Spleen (tissue), 11 donors: ENCODE results near the gene GNAS-AS1. TPM values are rescaled to one million over a fixed set of nuclear protein-coding genes. Genes with fewer than 3 reads are reported as not detected.

ENCODE experiments used
- DNase-seq: peaks from one replicate; pipeline ENCODE4 v3.0.0-alpha.2; 2020
- H3K27ac ChIP-seq, 8 donors: fragments of 200-600 bp; sonication (generic) in 7 of 8; 1 replicate in 4 of 8; 2 replicates in 4 of 8; pipeline versions ENCODE4 v1.5.0 to v1.8.0; 2016 to 2021; ENCODE audit warnings: inconsistent platforms in 4 of 8, mild to moderate bottlenecking in 4 of 8, moderate library complexity in 1 of 8
- H3K27me3 ChIP-seq, 7 donors: fragments of 200-600 bp; sonication (generic) in 6 of 7; replicated peaks in 1 of 7; 1 replicate in 4 of 7; 2 replicates in 3 of 7; pipeline versions ENCODE4 v1.5.0 to v1.8.0; 2016 to 2021; ENCODE audit warnings: inconsistent platforms in 3 of 7, mild to moderate bottlenecking in 1 of 7
- H3K36me3 ChIP-seq, 6 donors: fragments of 200-600 bp; sonication (generic) in 5 of 6; 1 replicate in 4 of 6; 2 replicates in 2 of 6; pipeline versions ENCODE4 v1.5.0 to v1.8.0; 2016 to 2021; ENCODE audit warnings: inconsistent platforms in 2 of 6
- H3K4me1 ChIP-seq, 6 donors: fragments of 200-600 bp; sonication (generic) in 5 of 6; 1 replicate in 3 of 6; 2 replicates in 3 of 6; pipeline versions ENCODE4 v1.5.0 to v1.8.0; 2016 to 2021; ENCODE audit warnings: inconsistent platforms in 3 of 6
- H3K4me3 ChIP-seq, 8 donors: fragments of 200-600 bp; sonication (generic) in 7 of 8; 1 replicate in 4 of 8; 2 replicates in 4 of 8; pipeline versions ENCODE4 v1.5.0 to v1.8.0; 2016 to 2021; ENCODE audit warnings: inconsistent platforms in 4 of 8, mild to moderate bottlenecking in 4 of 8, moderate library complexity in 2 of 8
- H3K9me3 ChIP-seq, 8 donors: fragments of 200-600 bp; sonication (generic) in 7 of 8; 1 replicate in 4 of 8; 2 replicates in 4 of 8; pipeline versions ENCODE4 v1.5.0 to v1.8.0; 2016 to 2021; ENCODE audit warnings: inconsistent platforms in 4 of 8
- POLR2A ChIP-seq, 3 donors: fragments of 450-650 bp; IDR thresholded peaks; one replicate each; pipeline ENCODE4 v1.5.1; 2017; ENCODE audit warnings: antibody characterized with exemption in 3 of 3, mild to moderate bottlenecking in 1 of 3
- POLR2AphosphoS5 ChIP-seq, 3 donors: sonication (generic); formaldehyde crosslinking; IDR thresholded peaks; one replicate each; pipeline ENCODE4 v1.5.1; 2017; ENCODE audit warnings: antibody characterized with exemption in 3 of 3
- WGBS, 5 donors: extraction: QIAGEN DNeasy Blood & Tissue Kit in 3 of 5; methylation state at CpG; one replicate each; pipeline versions ENCODE4 v1.1.5 to v1.1.7; 2013 to 2018; 5-methylcytosine and 5-hydroxymethylcytosine counted together
- intact Hi-C: fragments of 100-400 bp; cut with DNase I; formaldehyde crosslinking; loops from one replicate; pipeline ENCODE4 v1.15.0; 2023; ENCODE audit warnings: low total_unique reads
- polyA plus RNA-seq, 3 donors: library from polyadenylated mRNA; stranded (reverse); fragments of 200-250 nt; gene quantifications; one replicate each; pipeline ENCODE4 v1.2.1, GENCODE V29; 2013
- total RNA-seq, 7 donors: library from RNA; depleted of rRNA in 3 of 7; stranded (reverse); fragments of >200 nt in 3 of 7; fragmentation: NEBNext Ultra II Directional in 4 of 7; extraction: Animal tissue kit (Norgen Biotek cat#: 25700) in 4 of 7; gene quantifications; one replicate each; pipeline versions ENCODE4 v1.1.0 to v1.2.1, GENCODE V29; 2016 to 2021
- TF ChIP-seq, protein P1 (sequence below), 11 experiments: fragments of 200-600 bp in 7 of 11; fragments of 450-650 bp in 4 of 11; sonication (generic) in 4 of 11; IDR thresholded peaks in 8 of 11; conservative IDR thresholded peaks in 3 of 11; 1 replicate in 7 of 11; 2 replicates in 4 of 11; pipeline versions ENCODE4 v1.4.0 to v1.8.0; 2016 to 2021; ENCODE audit warnings: antibody characterized with exemption in 11 of 11, inconsistent platforms in 4 of 11, mild to moderate bottlenecking in 1 of 11
- donor health status: healthy with polysubstance abuse.
- donor health status: DM: no; HTN: no; CAD: no; lungs with moderate emphysema.
- donor health status: DM: no; HTN: no; CAD: no.
- donor health status: Bipolar disorder and iron deficiency.
- donor health status: healthy.
- donor health status: DM: no; HTN: no; CAD: no.
- donor health status: DM: yes; HTN: yes; CAD: no.

Gene GNAS-AS1
- total and polyA plus RNA-seq, 10 donors = 0.18 to 1.1 (median 0.45) TPM; not detected in 2

DNA sequence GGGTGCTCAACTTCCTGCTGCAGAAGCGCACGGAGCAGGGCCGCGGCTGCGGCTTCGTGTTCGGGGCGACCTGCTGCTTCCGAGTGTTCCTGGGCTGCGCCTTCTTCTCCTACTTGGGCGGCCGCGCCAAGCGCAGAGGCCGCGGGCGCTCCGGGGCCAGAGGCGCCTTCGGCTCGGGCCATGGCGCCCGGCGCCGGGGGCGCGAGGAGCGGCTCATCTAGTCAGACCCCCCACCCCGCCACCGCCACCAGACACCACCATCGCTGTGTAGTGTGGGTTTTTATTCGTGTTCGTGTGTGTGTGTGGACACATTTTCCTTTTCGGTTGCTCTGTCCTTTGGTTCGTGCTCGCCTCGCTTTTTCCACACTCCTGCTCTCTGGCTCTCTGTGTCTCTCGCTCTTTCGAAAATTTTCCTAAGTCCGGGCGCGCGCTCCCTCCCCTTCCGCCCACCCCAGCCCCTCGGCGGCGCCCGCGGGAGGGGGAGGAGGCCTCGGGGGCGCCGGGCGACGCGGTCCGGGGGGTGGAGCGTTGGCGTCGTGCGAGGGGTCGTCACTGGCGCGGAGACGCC is 39.9 kb upstream of the GNAS-AS1 start:
- Histone ChIP-seq H3K36me3 (peaks cover 0 to 1% (median 0%) of the 10 kb centered on the region in 6 donors), H3K9me3 (no peaks in the 10 kb centered on the region), H3K27ac (peak overlapping the region; percentile 89 to 99 (median 98)), H3K4me3 (peak overlapping the region; percentile 52 to 87 (median 63)), H3K27me3 (no peaks in the 10 kb centered on the region), H3K4me1 (peaks cover 26 to 63% (median 42%) of the 10 kb centered on the region in 6 donors)
- intact Hi-C loops = loop anchor here (10.0 kb wide), 1 partner anchor 114 kb away; the partner anchor contains the start of gene CTSZ
- peak; percentile 94 for DNase-seq
- WGBS, 5 donors = 0 to 1% (median 0%) methylated on average over 25 to 64 of the region's 64 CpGs
- TF ChIP-seq POLR2AphosphoS5 (IDR thresholded peaks at IDR 0.05) (peak; percentile 75 to 87 (median 84)), POLR2A (IDR thresholded peaks at IDR 0.05) (peak in 1 of 3 donors; percentile 58)
- TF ChIP-seq, protein P1, sequence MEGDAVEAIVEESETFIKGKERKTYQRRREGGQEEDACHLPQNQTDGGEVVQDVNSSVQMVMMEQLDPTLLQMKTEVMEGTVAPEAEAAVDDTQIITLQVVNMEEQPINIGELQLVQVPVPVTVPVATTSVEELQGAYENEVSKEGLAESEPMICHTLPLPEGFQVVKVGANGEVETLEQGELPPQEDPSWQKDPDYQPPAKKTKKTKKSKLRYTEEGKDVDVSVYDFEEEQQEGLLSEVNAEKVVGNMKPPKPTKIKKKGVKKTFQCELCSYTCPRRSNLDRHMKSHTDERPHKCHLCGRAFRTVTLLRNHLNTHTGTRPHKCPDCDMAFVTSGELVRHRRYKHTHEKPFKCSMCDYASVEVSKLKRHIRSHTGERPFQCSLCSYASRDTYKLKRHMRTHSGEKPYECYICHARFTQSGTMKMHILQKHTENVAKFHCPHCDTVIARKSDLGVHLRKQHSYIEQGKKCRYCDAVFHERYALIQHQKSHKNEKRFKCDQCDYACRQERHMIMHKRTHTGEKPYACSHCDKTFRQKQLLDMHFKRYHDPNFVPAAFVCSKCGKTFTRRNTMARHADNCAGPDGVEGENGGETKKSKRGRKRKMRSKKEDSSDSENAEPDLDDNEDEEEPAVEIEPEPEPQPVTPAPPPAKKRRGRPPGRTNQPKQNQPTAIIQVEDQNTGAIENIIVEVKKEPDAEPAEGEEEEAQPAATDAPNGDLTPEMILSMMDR (IDR thresholded peaks at IDR 0.05 in 8 of 11, conservative IDR thresholded peaks at IDR 0.05 in 3 of 11) = no peak

- 22 to 45% (median 36%) methylated on average over 70 to 91 of the region's 91 CpGs for WGBS, 5 donors
- TF ChIP-seq POLR2AphosphoS5 (IDR thresholded peaks at IDR 0.05) = no peak
- no peak for TF ChIP-seq POLR2A (IDR thresholded peaks at IDR 0.05)
- TF ChIP-seq, protein P1 (IDR thresholded peaks at IDR 0.05 in 8 of 11, conservative IDR thresholded peaks at IDR 0.05 in 3 of 11) = no peak
- Histone ChIP-seq H3K9me3 (no peaks in the 10 kb centered on the region), H3K27ac (peak overlapping the region; percentile 89 to 99 (median 98)), H3K36me3 (no peaks in the 10 kb centered on the region), H3K27me3 (no peaks in the 10 kb centered on the region), H3K4me3 (peak overlapping the region; percentile 52 to 87 (median 63)), H3K4me1 (peaks cover 21 to 56% (median 35%) of the 10 kb centered on the region in 6 donors)
- DNase-seq = peak; percentile 87
- intact Hi-C loops = loop anchor here (10.0 kb wide), 2 partner anchors 115 to 155 kb away; partner anchors contain the start of genes CTSZ and PRELID3B
Measured at GRCh38 chr20:58889798-58890517, 39.3 kb upstream of the GNAS-AS1 start.

- peaks cover 15 to 50% (median 29%) of the 10 kb centered on the region in 6 donors for H3K4me1 ChIP-seq
- WGBS, 5 donors = 38 to 56% (median 41%) methylated on average over 22 to 35 of the region's 35 CpGs
- no peaks in the 10 kb centered on the region for H3K27me3 ChIP-seq
- H3K4me3 ChIP-seq = peak overlapping the region; percentile 52 to 87 (median 63)
- no peaks in the 10 kb centered on the region for H3K9me3 ChIP-seq
- peak overlapping the region; percentile 50 to 99 (median 98) for H3K27ac ChIP-seq
- H3K36me3 ChIP-seq = no peaks in the 10 kb centered on the region
- TF ChIP-seq, protein P1 (IDR thresholded peaks at IDR 0.05 in 8 of 11, conservative IDR thresholded peaks at IDR 0.05 in 3 of 11) = no peak
- TF ChIP-seq POLR2A (IDR thresholded peaks at IDR 0.05) (no peak), POLR2AphosphoS5 (IDR thresholded peaks at IDR 0.05) (no peak)
- intact Hi-C loops = loop anchor here (10.0 kb wide), 1 partner anchor 155 kb away; the partner anchor contains the start of gene PRELID3B
- DNase-seq = no peak
Measured at GRCh38 chr20:58889334-58889760, 38.6 kb upstream of the GNAS-AS1 start.
